ENCODE results near the gene LDLRAD4.

The LDLRAD4 gene

GRCh38 chr18:13622751-13623150 lies 404.2 kb downstream of the LDLRAD4 start:
- no peak overlapping the region for H3K4me3 ChIP-seq (ENCODE audit: low read depth, low read length)
- TF ChIP-seq CTCF (IDR thresholded peaks at IDR 0.05; ENCODE audit: low read depth, low read length) = no peak

- no peak for TF ChIP-seq CTCF (IDR thresholded peaks at IDR 0.05; ENCODE audit: low read depth, low read length)
Measured at GRCh38 chr18:13623348-13623747, 404.8 kb downstream of the LDLRAD4 start.

GRCh38 chr18:13623871-13624270 lies 405.3 kb downstream of the LDLRAD4 start:
- H3K4me3 ChIP-seq (ENCODE audit: low read depth, low read length) = no peak overlapping the region
- TF ChIP-seq CTCF (IDR thresholded peaks at IDR 0.05; ENCODE audit: low read depth, low read length) = no peak

More at GRCh38 chr18:13623348-13623747, 404.8 kb downstream of the LDLRAD4 start:
- no peak overlapping the region for H3K4me3 ChIP-seq (ENCODE audit: low read depth, low read length)

- H3K4me3 ChIP-seq (ENCODE audit: low read depth, low read length) = no peak overlapping the region
- TF ChIP-seq CTCF (IDR thresholded peaks at IDR 0.05; ENCODE audit: low read depth, low read length) = no peak
Measured at GRCh38 chr18:13624563-13625237, 406.1 kb downstream of the LDLRAD4 start.

- H3K4me3 ChIP-seq (ENCODE audit: low read depth, low read length) = no peak overlapping the region
- no peak for TF ChIP-seq CTCF (IDR thresholded peaks at IDR 0.05; ENCODE audit: low read depth, low read length)
Measured at GRCh38 chr18:13625355-13625754, 406.8 kb downstream of the LDLRAD4 start.

- TF ChIP-seq CTCF (IDR thresholded peaks at IDR 0.05; ENCODE audit: low read depth, low read length) = no peak
- no peak overlapping the region for H3K4me3 ChIP-seq (ENCODE audit: low read depth, low read length)
Measured at GRCh38 chr18:13625843-13626543, 407.4 kb downstream of the LDLRAD4 start.

GRCh38 chr18:13626544-13626908 lies 408.0 kb downstream of the LDLRAD4 start:
- H3K4me3 ChIP-seq (ENCODE audit: low read depth, low read length) = no peak overlapping the region
- no peak for TF ChIP-seq CTCF (IDR thresholded peaks at IDR 0.05; ENCODE audit: low read depth, low read length)
